ENCODE results near the gene KAZN.

KAZN gene

DNA sequence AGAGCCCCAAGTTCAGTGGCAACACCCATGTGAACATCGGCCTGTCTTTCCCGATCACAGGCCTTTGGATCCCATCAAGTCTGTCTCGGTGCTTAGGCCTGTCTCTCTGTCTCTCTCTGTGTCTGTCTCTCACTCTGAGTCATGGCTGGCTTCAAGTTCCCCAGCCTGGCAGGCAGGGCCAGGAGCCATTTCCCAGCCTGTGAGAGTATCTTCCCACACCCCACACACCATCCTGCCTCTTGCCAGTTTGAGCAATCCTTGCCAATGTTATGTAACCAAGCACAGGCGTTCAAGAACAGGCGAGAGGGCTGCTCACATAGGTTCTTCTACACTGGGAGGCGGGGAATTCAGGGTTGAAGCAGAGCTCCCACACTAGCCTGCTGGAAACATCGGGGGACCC lies 485.1 kb downstream of the KAZN start:
- no peak for DNase-seq (ENCODE audit: low read depth)
- TF ChIP-seq CTCF (IDR thresholded peaks at IDR 0.05; ENCODE audit: control insufficient read depth, extremely low read depth, insufficient read depth), result no peak
- H3K4me3 ChIP-seq (ENCODE audit: low read depth, low read length), result no peak overlapping the region

DNA sequence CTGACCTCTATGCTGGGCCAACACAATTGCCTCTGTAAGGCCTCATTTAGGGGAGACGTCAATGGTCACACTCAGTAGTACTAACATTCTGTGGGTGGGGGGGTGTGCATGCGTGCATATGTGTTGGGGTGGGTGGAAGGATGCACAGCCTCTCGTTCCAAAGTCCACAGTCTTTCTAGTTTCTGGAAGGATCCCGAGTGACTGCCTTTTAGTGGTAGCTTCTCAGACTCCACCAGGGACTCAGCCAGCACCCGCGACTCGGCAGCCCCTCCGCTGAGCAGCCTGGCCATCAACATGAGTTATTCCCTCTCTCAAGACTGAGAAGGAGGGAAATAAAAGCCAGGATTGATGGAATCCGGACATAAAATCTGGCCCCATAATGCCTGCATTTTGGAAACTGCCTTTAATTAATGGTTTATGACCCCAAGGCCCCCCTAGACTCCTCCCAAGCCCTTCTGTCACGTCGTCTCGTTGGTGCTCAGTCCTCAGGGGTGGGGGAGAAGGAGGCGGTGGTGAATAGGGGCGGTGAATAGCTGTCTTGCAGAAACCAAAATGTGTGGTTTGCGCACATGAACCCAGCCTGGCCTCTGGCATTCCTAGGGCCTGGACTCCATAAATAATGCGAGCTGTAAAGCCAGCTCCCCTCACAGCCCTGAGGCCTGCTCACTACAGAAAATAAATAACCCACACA lies 489.9 kb downstream of the KAZN start:
- no peak overlapping the region for H3K4me3 ChIP-seq (ENCODE audit: low read depth, low read length)
- TF ChIP-seq CTCF (IDR thresholded peaks at IDR 0.05; ENCODE audit: control insufficient read depth, extremely low read depth, insufficient read depth), result no peak
- no peak for DNase-seq (ENCODE audit: low read depth)

GRCh38 chr1:15089258-15089992 lies 490.9 kb downstream of the KAZN start:
- H3K4me3 ChIP-seq (ENCODE audit: low read depth, low read length), result no peak overlapping the region
- peak; percentile 45 for DNase-seq (ENCODE audit: low read depth)
- TF ChIP-seq CTCF (IDR thresholded peaks at IDR 0.05; ENCODE audit: control insufficient read depth, extremely low read depth, insufficient read depth), result no peak

GRCh38 chr1:15090373-15090772 lies 491.9 kb downstream of the KAZN start:
- H3K4me3 ChIP-seq (ENCODE audit: low read depth, low read length), result no peak overlapping the region
- DNase-seq (ENCODE audit: low read depth), result peak; percentile 25
- no peak for TF ChIP-seq CTCF (IDR thresholded peaks at IDR 0.05; ENCODE audit: control insufficient read depth, extremely low read depth, insufficient read depth)

DNA sequence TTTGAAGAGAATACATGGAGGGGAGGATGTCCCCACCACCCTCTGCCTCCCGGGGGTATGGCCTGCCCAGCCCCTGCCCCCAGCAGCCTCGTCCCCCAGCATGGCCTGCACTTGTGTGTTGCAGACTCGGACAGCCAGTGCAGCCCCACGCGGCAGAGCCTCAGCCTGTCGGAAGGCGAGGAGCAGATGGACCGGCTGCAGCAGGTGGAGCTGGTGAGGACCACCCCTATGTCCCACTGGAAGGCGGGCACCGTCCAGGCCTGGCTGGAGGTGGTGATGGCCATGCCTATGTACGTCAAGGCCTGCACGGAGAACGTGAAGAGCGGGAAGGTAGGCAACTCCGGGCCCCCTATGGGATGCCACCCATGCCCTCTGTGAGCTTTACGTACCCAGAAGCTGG lies 495.6 kb downstream of the KAZN start:
- DNase-seq (ENCODE audit: low read depth), result no peak
- H3K4me3 ChIP-seq (ENCODE audit: low read depth, low read length), result no peak overlapping the region
- no peak for TF ChIP-seq CTCF (IDR thresholded peaks at IDR 0.05; ENCODE audit: control insufficient read depth, extremely low read depth, insufficient read depth)

DNA sequence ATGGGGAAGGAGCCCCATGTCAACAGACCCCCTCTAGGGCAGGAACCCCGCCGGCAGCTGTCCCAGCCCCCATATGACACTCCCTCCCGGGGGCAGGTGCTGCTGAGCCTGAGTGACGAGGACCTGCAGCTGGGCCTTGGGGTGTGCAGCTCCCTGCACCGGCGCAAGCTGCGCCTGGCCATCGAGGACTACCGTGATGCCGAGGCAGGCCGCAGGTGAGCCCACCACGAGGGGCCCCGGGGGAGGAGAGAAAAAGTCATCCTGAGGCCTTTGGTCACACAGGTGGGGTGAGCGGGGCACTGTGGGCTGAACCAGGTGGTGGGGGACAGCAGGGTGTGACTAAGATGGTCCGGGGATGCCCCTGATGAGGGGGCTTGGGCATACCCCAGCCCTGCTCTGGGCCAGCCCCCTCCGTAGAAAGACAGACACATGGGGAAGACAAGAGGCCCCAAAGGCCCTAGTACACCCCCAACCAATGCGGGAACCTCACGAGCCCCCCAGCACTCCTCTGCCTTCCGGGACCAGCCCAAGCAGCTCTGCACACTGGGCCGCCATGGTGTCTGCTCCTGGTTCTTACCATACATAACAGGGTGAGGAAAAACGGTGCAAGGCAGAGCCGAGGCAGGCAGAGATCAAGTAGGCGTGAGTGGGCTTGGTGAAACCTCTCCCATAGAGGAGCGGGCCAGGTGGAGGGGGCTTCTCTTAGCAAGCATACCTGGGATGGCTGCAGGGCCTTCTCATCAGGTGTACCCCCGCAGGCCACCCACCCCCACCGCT lies 496.4 kb downstream of the KAZN start:
- no peak for DNase-seq (ENCODE audit: low read depth)
- TF ChIP-seq CTCF (IDR thresholded peaks at IDR 0.05; ENCODE audit: control insufficient read depth, extremely low read depth, insufficient read depth), result no peak
- no peak overlapping the region for H3K4me3 ChIP-seq (ENCODE audit: low read depth, low read length)

Data from LNCaP clone FGC (cell line).